HL-60 (cell line): ENCODE data around the gene UGT1A5.

Experiments used
- GABPA ChIP-seq: IDR thresholded peaks from 2 replicates; pipeline ENCODE4 v1.6.1; 2012; ENCODE audit warnings: low read depth
- POLR2AphosphoS5 ChIP-seq: IDR thresholded peaks from 2 replicates; pipeline ENCODE4 v1.6.1; 2012; ENCODE audit warnings: low read depth
- REST ChIP-seq: IDR thresholded peaks from 2 replicates; pipeline ENCODE4 v1.6.1; 2012; ENCODE audit warnings: low read depth; ENCODE audit not compliant: insufficient replicate concordance
- SPI1 ChIP-seq: IDR thresholded peaks from 2 replicates; pipeline ENCODE4 v1.6.1; 2012; ENCODE audit warnings: low read depth, mild to moderate bottlenecking, borderline replicate concordance
- TF ChIP-seq, protein P1 (sequence below): IDR thresholded peaks from one replicate; pipeline ENCODE4 v1.5.1; 2011; ENCODE audit warnings: low read length, control low read depth, inconsistent platforms; ENCODE audit not compliant: insufficient read depth

DNA sequence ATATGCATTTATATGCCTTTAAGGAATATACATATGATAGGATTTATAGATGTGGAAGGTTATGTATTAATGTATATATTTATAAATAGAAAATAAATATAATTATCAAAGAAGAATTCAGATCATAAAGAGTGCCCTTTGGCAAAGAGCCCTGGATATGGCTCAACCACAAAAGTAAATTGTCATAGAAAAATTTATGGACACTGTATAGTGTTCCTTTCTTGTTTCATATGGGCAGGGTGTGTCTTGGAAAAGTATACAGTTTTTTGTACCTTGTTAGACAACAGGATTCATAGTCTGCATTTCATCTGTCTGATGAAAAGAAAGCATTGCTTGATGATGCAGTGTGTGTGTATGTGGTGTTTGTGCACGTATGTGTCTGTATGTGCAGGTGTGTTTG, 28.1 kb upstream of the UGT1A5 start:
- TF ChIP-seq, protein P1, sequence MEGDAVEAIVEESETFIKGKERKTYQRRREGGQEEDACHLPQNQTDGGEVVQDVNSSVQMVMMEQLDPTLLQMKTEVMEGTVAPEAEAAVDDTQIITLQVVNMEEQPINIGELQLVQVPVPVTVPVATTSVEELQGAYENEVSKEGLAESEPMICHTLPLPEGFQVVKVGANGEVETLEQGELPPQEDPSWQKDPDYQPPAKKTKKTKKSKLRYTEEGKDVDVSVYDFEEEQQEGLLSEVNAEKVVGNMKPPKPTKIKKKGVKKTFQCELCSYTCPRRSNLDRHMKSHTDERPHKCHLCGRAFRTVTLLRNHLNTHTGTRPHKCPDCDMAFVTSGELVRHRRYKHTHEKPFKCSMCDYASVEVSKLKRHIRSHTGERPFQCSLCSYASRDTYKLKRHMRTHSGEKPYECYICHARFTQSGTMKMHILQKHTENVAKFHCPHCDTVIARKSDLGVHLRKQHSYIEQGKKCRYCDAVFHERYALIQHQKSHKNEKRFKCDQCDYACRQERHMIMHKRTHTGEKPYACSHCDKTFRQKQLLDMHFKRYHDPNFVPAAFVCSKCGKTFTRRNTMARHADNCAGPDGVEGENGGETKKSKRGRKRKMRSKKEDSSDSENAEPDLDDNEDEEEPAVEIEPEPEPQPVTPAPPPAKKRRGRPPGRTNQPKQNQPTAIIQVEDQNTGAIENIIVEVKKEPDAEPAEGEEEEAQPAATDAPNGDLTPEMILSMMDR, result no peak
- TF ChIP-seq POLR2AphosphoS5 (no peak), REST (no peak), GABPA (no peak), SPI1 (no peak)
